Superior temporal gyrus (tissue), 1 donor: Measurements from ENCODE around the gene GNG7.
"Not testable (repeated sequence)": the region's sequence is repeated elsewhere in the genome, so short reads cannot be mapped to it uniquely, and the experiment has no call there.

Experiments used
- DNase-seq: peaks from one replicate; pipeline ENCODE4 v3.0.0-alpha.2; 2016; ENCODE audit errors: extremely low spot score

The GNG7 gene

GRCh38 chr19:2464389-2464788 is 238.1 kb downstream of the GNG7 start:
- no peak for DNase-seq

- not testable (repeated sequence) for DNase-seq
These were observed 238.8 kb downstream of the GNG7 start for GRCh38 chr19:2463694-2464093.

GRCh38 chr19:2462635-2463421 is 239.7 kb downstream of the GNG7 start:
- DNase-seq, result peak; percentile 90

- peak; percentile 24 for DNase-seq
These were observed 240.5 kb downstream of the GNG7 start for GRCh38 chr19:2461751-2462634.
